ENCODE results near the gene IFI6.
"Not testable (repeated sequence)": the region's sequence is repeated elsewhere in the genome, so short reads cannot be mapped to it uniquely, and the experiment has no call there.

IFI6 gene

DNA sequence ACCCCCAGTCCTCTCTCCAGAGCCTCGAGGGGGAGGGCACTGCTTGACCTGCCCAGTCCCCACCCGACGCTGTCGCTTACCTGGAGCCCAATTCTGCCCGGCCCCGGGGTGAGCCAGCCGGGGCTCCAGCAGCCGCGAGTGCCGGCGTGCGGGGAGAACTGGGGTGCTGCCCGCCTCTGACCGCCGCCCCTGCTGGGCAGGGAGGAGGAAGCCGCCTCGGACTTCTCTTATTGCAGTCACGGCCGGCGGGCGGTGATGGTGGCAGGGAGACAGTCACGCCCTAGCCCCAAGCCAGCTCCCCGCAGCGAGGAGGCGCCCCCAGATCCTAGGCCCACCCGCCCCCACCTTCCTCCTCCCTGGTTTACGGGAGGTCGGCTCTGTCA lies 37.0 kb downstream of the IFI6 start, which contains the start of gene FGR:
TSS of gene FGR (minus strand) at position 201 of the 383 bp plus-strand sequence. CDS start 11,269 bp downstream, outside the sequence.
- H3K4me3 ChIP-seq (ENCODE audit: low read length): peak within 1 kb of the TSS; percentile 54; the same call in 1 of the 2 replicates
- no peak for TF ChIP-seq ZNF274 (IDR thresholded peaks at IDR 0.05; ENCODE audit: low read depth, low read length)

DNA sequence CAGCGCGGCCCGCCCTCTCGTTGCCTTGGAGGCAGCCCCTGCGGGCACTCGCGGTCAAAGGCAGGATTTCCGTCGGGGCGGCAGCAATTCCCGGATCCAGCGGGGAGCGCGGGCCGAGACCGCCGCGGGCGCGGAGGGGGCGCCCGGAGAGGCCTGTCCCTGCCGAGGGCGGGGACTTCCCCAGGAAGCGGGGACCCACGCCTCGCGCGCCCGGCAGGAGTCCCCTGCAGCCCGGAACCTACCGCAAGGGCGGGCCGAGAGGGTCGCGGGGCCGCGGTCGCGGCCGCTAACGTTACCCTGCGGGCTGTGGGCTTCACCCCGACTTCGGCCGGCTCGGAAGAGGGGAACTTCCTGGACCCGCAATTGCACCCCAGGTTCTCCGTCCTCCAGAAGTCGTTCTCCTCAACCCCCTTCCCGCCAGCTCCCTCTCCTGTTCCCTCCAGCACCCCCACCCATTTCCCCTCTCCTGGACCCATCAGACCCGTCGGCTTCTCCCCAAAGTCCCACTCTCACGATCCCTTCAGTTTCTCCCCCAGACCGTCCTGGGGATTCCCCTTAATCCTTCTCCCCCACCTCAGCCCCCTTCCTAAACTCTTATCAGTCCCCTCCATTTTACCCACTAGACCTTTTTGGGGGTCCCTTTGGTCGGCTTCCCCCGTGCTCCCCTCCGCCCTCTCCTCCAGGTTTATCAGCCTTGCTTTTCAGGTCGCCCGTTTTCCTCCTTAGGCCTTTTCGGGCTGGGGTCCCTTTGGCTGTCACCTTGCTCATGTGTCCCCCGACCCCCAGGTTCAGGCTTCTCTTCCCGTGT lies 37.6 kb downstream of the IFI6 start:
- H3K4me3 ChIP-seq (ENCODE audit: low read length): peak overlapping the region; percentile 54; the same call in 1 of the 2 replicates
- no peak for TF ChIP-seq ZNF274 (IDR thresholded peaks at IDR 0.05; ENCODE audit: low read depth, low read length)

DNA sequence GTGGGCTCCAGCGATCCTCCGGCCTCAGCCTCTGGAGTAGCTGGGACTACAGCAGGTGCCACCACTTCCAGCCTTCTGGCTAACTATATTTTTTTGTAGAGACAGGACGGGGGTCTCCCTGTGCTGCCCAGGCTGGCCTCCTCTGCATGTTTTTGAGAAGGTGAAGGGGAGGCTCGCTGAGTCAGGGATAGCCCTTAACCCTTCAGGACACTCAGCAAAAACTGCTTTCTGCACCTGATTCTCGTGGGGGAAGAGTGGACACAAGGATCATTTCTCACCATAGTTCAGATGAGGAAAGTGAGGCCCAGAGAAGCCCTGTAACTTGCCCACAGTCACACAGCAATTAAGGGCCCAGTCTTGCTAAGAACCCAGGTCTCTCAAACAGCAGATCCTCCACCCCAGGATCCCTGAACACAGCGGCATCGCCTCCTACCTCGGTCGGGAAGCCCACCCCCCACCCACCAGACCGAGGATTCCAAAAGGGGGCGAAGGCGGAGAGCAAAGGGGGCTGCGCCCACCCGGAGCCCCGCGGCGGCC lies 38.3 kb downstream of the IFI6 start:
- H3K4me3 ChIP-seq (ENCODE audit: low read length): peak overlapping the region; percentile 54; the same call in 1 of the 2 replicates
- TF ChIP-seq ZNF274 (IDR thresholded peaks at IDR 0.05; ENCODE audit: low read depth, low read length): no peak

DNA sequence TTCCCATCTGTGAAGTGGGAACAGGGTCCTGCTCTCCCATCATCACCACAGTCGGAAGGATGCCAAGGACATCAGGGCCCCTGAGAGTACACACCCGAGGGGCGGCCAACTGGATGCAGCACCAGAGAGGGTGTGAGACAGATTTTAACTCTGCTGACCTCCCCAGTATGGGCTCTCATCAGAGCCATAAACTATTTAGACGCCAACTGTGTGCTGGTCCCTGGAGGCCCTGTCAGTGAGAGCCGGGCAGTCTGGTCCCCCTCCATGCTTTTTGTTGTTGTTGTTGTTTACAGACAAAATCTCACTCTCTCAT lies 38.7 kb downstream of the IFI6 start:
- peak overlapping the region; percentile 54; the same call in 1 of the 2 replicates for H3K4me3 ChIP-seq (ENCODE audit: low read length)
- no peak for TF ChIP-seq ZNF274 (IDR thresholded peaks at IDR 0.05; ENCODE audit: low read depth, low read length)

DNA sequence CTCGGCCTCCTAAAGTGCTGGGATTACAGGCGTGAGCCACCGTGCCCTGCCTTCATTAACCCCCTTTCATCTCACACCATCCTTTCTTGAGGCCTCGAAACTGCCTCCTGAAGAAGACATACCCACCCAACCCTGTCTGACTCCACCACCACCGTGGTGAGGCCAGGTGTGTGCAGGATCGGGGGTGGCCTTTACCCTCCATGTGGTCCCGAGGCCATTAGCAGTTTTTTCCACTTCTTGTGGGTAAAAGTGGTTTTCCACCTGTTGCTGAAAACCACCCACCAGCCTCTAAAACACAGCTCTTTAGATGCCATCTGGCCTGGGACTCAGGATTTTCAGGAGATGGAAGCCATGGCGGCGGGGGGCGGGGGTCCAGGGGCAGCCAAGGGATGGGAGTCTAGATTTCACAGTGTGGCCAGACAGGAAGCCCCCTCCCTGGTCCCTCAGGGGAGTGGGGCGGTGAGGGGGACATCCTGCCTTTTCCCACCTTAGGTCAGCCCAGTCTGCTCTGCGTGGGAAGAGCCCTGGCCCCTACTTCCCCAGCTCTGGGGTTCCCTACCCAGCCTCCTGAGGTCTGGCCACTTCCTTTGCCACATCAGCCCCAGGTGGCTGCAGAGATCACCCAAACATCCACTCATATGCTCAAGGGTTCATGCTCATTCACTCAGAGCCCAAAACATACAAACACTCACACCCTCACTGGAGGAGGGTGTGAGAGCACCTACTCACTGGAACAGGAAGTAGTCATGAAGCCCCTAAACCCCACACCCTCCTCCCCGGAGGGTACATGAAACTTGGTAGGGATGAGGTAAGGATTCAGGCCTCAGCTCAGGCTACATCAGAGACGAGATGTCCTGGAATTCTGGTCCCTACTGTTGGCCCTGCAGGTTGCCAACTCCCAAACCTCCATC lies 39.4 kb downstream of the IFI6 start:
- peak overlapping the region; percentile 6; the same call in 1 of the 2 replicates for H3K4me3 ChIP-seq (ENCODE audit: low read length)
- no peak for TF ChIP-seq ZNF274 (IDR thresholded peaks at IDR 0.05; ENCODE audit: low read depth, low read length)

DNA sequence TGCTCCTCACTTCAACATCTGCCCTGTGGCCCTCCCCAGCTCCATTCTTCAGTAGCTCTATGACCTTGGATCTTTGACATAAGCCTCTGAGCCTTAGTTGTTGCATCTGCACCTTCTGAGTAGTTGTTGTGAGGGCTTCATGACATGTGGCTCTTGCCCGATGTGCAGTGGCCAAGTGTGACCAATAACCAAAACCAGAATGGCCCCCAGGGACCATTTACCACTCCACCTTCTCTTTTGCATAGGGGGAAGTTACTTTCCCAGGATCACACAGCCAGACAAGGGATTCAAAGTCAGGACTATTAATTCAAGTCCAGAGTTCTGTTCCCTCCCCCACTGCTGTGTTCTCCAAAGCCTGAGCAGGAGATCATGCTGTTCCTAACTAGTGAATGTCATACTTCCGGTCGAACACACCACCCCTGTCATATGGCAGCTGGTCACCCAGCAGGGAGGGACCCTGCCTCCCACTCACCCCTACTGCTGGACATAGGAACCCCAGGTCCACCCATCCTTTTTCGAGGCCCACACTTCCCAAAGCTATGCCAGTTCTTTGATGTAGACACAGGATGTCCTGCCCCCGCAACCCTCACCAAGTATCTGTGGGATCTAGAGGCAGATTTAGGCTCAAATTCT lies 41.0 kb downstream of the IFI6 start:
- TF ChIP-seq ZNF274 (IDR thresholded peaks at IDR 0.05; ENCODE audit: low read depth, low read length): no peak
- H3K4me3 ChIP-seq (ENCODE audit: low read length): peak overlapping the region; percentile 1; the same call in 1 of the 2 replicates

DNA sequence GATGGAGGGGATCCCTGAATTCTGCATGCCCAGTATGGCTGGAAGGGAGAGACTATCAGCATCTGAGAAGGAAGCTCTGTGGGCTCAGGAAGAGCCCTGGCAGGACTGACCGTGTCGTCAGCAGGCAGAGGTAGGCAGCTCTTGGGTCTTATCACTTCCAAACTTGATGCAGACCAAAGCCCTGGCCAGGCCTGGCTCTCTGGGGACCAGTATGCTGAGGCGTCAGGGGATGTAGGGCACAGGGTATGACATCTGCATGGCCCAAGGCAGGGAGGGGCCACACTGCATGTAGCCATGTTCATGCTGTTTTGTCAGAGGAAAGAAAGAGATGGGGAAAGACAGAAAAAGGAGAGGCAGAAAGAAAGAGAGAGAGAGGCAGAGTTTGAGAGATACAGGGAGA lies 43.3 kb downstream of the IFI6 start:
- TF ChIP-seq ZNF274 (IDR thresholded peaks at IDR 0.05; ENCODE audit: low read depth, low read length): no peak

DNA sequence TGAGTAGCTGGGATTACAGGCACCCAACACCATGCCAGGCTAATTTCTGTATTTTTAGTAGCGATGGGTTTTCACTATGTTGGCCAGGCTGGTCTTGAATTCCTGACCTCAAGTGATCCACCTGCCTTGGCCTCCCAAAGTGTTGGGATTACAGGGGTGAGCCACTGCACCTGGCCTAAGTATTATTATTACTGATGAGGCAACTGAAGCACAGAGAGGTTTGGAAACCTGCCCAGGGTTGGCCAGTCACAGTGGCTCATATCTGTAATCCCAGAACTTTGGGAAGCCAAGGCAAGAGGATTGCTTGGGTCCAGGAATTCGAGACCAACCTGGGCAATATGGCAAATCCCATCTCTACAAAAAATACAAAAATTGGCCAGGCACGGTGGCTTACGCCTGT lies 44.3 kb downstream of the IFI6 start:
- not testable (repeated sequence) for H3K4me3 ChIP-seq (ENCODE audit: low read length)

More for the DNA sequence above, 43.3 kb downstream of the IFI6 start:
- H3K4me3 ChIP-seq (ENCODE audit: low read length): no peak overlapping the region

DNA sequence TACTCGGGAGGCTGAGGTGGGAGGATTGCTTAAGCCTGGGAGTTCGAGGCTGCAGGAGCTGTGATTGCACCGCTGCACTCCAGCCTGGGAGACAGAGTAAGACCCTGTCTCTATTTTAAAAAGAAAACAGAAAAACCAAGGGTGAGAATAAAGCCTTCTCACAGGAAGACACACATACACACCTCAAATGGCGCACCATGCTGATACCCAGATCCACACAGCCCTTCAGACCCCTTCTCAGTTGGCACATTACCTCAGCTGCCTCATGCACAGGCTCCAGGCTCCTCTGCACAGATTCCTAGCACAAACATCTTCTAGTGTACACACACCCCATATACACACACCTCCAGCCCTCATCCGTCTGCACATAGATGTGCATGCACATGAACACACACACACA lies 44.9 kb downstream of the IFI6 start:
- H3K4me3 ChIP-seq (ENCODE audit: low read length): no peak overlapping the region; the same call in 1 of the 2 replicates
- no peak for TF ChIP-seq ZNF274 (IDR thresholded peaks at IDR 0.05; ENCODE audit: low read depth, low read length)

DNA sequence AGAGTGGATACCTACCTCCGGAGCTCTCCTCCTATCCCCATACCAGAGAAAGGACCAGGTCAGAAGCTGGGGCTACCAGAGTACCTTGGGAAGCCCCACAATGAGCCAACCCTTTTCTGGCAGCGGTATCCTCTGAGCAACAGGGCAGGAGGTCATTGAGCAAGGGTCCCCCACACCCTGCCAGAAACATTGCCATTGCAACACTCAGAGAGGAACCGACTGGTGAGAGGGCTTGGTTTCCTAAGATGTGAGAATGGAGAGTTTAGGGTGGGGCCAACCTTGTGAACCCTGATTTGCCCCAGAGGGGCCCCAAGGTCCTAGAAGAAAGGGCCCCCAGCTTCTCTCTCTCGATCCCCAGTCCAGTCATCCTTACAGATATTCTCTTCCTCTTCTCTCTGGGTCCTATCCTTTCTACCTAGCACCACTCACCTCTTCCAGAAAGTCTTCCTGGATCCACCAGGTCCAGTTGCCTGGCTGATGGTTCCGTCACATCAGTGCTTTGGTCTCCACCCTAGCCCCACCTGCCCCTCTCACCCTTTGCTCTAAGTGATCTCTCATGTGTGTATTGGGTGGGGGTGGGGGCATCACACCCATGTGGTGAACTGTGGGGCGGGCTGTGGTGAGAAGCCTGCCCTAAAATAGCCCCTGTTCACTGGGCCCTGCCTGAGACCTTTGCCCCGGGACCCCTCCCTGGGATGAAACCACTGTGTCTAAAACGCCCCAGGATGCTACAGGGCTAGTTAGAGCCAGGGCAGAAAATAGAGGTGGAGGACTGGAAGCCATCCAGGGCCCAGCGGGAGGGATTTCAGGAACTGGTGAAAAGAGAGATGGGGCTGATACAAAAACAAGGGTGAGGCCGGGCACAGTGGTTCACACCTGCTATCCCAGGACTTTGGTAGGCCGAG lies 45.7 kb downstream of the IFI6 start:
- no peak for TF ChIP-seq ZNF274 (IDR thresholded peaks at IDR 0.05; ENCODE audit: low read depth, low read length)
- peak overlapping the region; percentile 60; the same call in 1 of the 2 replicates for H3K4me3 ChIP-seq (ENCODE audit: low read length)

DNA sequence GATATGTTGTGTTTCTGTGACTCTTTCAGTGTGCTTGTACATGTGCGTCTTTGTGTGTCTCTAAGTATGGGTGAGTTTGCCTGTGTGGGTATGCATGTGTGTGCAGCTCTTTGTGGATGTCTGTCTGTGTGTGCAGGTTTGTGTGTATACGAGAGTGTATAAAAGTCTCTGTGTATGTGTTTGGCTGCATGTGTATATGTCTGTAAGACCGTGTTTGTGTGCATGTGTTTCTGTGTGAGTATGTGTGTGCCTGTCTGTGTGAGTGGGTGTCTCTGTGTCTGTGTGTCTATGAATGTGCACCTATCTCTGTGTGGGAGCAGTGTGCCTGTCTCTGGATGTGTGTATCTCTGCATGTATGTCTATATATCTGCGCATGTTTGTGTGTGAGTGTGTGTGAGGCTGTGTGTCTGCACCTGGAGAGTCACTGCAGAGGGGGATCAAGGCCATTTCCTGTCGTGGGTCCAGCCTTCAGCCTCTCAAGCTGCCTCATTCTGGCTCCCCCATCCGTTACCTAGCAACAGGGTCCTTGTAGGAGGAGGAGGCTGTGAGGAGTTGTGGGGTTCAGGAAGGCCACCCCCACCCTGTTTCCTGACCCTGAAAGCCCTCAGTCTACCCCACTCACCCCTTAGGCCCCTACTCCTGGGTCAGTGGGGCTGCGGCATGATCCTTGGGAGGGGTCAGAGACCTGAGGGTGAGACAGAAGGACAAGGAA lies 47.4 kb downstream of the IFI6 start:
- peak overlapping the region; percentile 60; the same call in 1 of the 2 replicates for H3K4me3 ChIP-seq (ENCODE audit: low read length)
- TF ChIP-seq ZNF274 (IDR thresholded peaks at IDR 0.05; ENCODE audit: low read depth, low read length): no peak
